ENCODE data around the gene NAA60.

Gene NAA60

GRCh38 chr16:3529175-3529574, 85.7 kb downstream of the NAA60 start:
- Histone ChIP-seq H3K4me3 (no peak overlapping the region), H3K27ac (no peak overlapping the region)

GRCh38 chr16:3530371-3530914, 87.0 kb downstream of the NAA60 start:
- no peak overlapping the region for H3K27ac ChIP-seq
- H3K4me3 ChIP-seq, result no peak overlapping the region

- no peak overlapping the region for H3K27ac ChIP-seq
- no peak overlapping the region for H3K4me3 ChIP-seq
Measured at GRCh38 chr16:3532741-3533140, 89.3 kb downstream of the NAA60 start.

- Histone ChIP-seq H3K27ac (no peak overlapping the region), H3K4me3 (no peak overlapping the region)
Measured at GRCh38 chr16:3534126-3534525, 90.6 kb downstream of the NAA60 start.

- peak overlapping the region in 2 of 21 experiments; percentile 27 to 54 for H3K27ac ChIP-seq
- no peak overlapping the region for H3K4me3 ChIP-seq
Measured at GRCh38 chr16:3536271-3536731, 92.8 kb downstream of the NAA60 start.

Measured in skin epidermis (tissue), 12 donors.